Stomach (tissue), 9 donors: ENCODE measurements around the gene PPM1J. TPM values are rescaled to one million over a fixed set of nuclear protein-coding genes. Genes with fewer than 3 reads are reported as not detected.

ENCODE experiments used
- DNase-seq, 2 donors: peaks; one replicate each; pipeline versions ENCODE4 v3.0.0 to v3.0.0-alpha.2; 2013 to 2019
- H3K27ac ChIP-seq, 5 donors: fragments of 200-600 bp in 4 of 5; sonication (generic) in 4 of 5; one replicate each; pipeline ENCODE4 v1.5.1; 2013 to 2019; ENCODE audit warnings: mild to moderate bottlenecking in 1 of 5, moderate library complexity in 1 of 5
- H3K27me3 ChIP-seq, 3 donors: fragments of 200-600 bp; sonication (generic); one replicate each; pipeline ENCODE4 v1.5.1; 2017 to 2019; ENCODE audit warnings: mixed run types in 1 of 3
- H3K36me3 ChIP-seq, 4 donors: fragments of 200-600 bp; sonication (generic); 1 replicate in 3 of 4; 2 replicates in 1 of 4; pipeline ENCODE4 v1.5.1; 2016 to 2019
- H3K4me1 ChIP-seq, 4 donors: fragments of 200-600 bp; sonication (generic); one replicate each; pipeline ENCODE4 v1.5.1; 2016 to 2019
- H3K4me3 ChIP-seq, 4 donors: fragments of 200-600 bp; sonication (generic) in 3 of 4; one replicate each; pipeline ENCODE4 v1.5.1; 2016 to 2019; ENCODE audit warnings: mild to moderate bottlenecking in 1 of 4
- H3K9me3 ChIP-seq, 4 donors: fragments of 200-600 bp; sonication (generic); one replicate each; pipeline ENCODE4 v1.5.1; 2016 to 2019
- CTCF ChIP-seq, 7 experiments: fragments of 450-650 bp in 4 of 7; fragments of 200-600 bp in 3 of 7; sonication (generic) in 3 of 7; IDR thresholded peaks; one replicate each; pipeline ENCODE4 v1.5.1; 2016 to 2019; ENCODE audit warnings: antibody characterized with exemption in 7 of 7, control low read depth in 2 of 7, mild to moderate bottlenecking in 1 of 7
- EP300 ChIP-seq: sonication (generic); formaldehyde crosslinking; IDR thresholded peaks from one replicate; pipeline ENCODE4 v1.6.1; 2017; ENCODE audit warnings: antibody characterized with exemption
- POLR2A ChIP-seq, 4 donors: fragments of 450-650 bp; IDR thresholded peaks; one replicate each; pipeline ENCODE4 v1.6.1; 2016; ENCODE audit warnings: antibody characterized with exemption in 4 of 4, control low read depth in 2 of 4, mild to moderate bottlenecking in 1 of 4, moderate library complexity in 1 of 4
- POLR2AphosphoS5 ChIP-seq, 3 donors: sonication (generic); formaldehyde crosslinking; IDR thresholded peaks; one replicate each; pipeline ENCODE4 v1.6.1; 2016; ENCODE audit warnings: antibody characterized with exemption in 3 of 3
- WGBS, 5 donors: extraction: QIAGEN DNeasy Blood & Tissue Kit in 3 of 5; methylation state at CpG; one replicate each; pipeline versions ENCODE4 v1.1.5 to v1.1.7; 2013 to 2018; 5-methylcytosine and 5-hydroxymethylcytosine counted together
- intact Hi-C: fragments of 100-400 bp; cut with DNase I; formaldehyde crosslinking; loops from one replicate; pipeline ENCODE4 v1.15.1; 2023; ENCODE audit warnings: low total_unique reads
- polyA plus RNA-seq, 3 donors: library from polyadenylated mRNA; stranded (reverse); fragments of 200-250 nt; gene quantifications; one replicate each; pipeline ENCODE4 v1.2.3, GENCODE V29; 2013
- total RNA-seq, 5 donors: library from RNA; depleted of rRNA; stranded (reverse); fragments of >200 nt; gene quantifications; one replicate each; pipeline versions ENCODE4 v1.1.0 to v1.2.3, GENCODE V29; 2014 to 2016
- donor health status: healthy with polysubstance abuse.
- donor health status: Bipolar disorder and iron deficiency.
- donor health status: healthy.

The PPM1J gene
- total and polyA plus RNA-seq, 8 donors = 0.50 to 4.0 (median 1.1) TPM; not detected in 4

DNA sequence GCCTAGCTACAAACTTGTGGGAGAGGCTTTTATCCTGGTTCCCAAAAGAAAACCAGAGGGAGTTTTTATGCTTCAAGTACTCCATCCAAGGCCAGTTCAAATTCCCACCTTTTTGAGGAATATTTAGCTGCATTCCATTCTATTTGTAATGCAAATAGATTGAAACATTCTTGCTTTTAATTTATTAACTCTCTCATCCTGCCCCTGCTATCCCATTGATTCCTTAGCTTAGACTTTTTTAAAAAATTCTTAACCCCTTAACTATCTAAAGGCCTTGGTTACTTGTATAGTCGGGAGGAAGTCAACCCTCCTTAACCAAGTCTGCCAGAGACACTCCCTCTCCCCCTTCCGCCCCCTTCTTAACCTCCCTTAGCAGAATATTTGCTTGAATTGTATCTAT lies 43.1 kb downstream of the PPM1J start:
- Histone ChIP-seq H3K4me3 (no peak overlapping the region), H3K9me3 (no peaks in the 10 kb centered on the region), H3K4me1 (peaks cover 11 to 28% (median 27%) of the 10 kb centered on the region in 4 donors), H3K27me3 (no peaks in the 10 kb centered on the region), H3K36me3 (peaks cover 35 to 52% (median 50%) of the 10 kb centered on the region in 4 donors), H3K27ac (no peak overlapping the region)
- 73 to 81% (median 76%) methylated on average over 2 of the region's 2 CpGs for WGBS, 5 donors
- intact Hi-C loops = no loop called here
- TF ChIP-seq CTCF (IDR thresholded peaks at IDR 0.05) (no peak), EP300 (no peak), POLR2AphosphoS5 (IDR thresholded peaks at IDR 0.05) (no peak), POLR2A (IDR thresholded peaks at IDR 0.05) (no peak)
- no peak for DNase-seq

- intact Hi-C loops = no loop called here
These were observed 48.2 kb downstream of the PPM1J start for GRCh38 chr1:112666946-112667345.

DNA sequence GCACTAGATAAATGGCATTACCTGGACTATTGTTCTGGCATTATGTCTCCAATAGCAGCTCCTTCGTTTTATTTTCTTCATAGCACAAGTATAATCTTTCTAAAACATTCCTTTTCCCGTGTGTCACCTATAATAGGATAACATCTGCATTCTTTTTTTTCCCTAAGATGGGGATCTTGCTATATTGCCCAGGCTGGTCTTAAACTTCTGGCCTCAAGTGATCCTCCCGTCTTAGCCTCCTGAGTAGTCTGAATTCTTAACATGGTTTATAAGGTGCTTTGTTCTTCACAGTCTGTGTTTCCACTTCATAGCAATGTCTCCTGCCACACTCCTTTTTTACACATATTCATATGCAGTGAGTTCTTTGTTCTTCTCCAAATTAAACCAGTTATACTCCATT lies 49.3 kb downstream of the PPM1J start:
- WGBS, 5 donors = 78 to 93% (median 90%) methylated on average over 3 of the region's 3 CpGs
- H3K9me3 ChIP-seq = no peaks in the 10 kb centered on the region
- TF ChIP-seq EP300 (no peak), CTCF (IDR thresholded peaks at IDR 0.05) (no peak), POLR2AphosphoS5 (IDR thresholded peaks at IDR 0.05) (no peak), POLR2A (IDR thresholded peaks at IDR 0.05) (no peak)
- H3K36me3 ChIP-seq = peaks cover 66 to 99% (median 98%) of the 10 kb centered on the region in 4 donors
- H3K4me3 ChIP-seq = no peak overlapping the region
- no peak overlapping the region for H3K27ac ChIP-seq
- intact Hi-C loops = no loop called here
- H3K27me3 ChIP-seq = no peaks in the 10 kb centered on the region
- H3K4me1 ChIP-seq = no peaks in the 10 kb centered on the region
- DNase-seq = no peak

More at GRCh38 chr1:112666946-112667345, 48.2 kb downstream of the PPM1J start:
- no peak for DNase-seq
- 77 to 96% (median 84%) methylated on average over 2 of the region's 2 CpGs for whole genome bisulfite sequencing, 5 donors
- Histone ChIP-seq H3K9me3 (no peaks in the 10 kb centered on the region), H3K4me3 (no peak overlapping the region), H3K4me1 (no peaks in the 10 kb centered on the region), H3K36me3 (peaks cover 65 to 99% (median 98%) of the 10 kb centered on the region in 4 donors), H3K27ac (no peak overlapping the region), H3K27me3 (no peaks in the 10 kb centered on the region)
- no peak for TF ChIP-seq CTCF (IDR thresholded peaks at IDR 0.05)
- no peak for TF ChIP-seq EP300
- TF ChIP-seq POLR2A (IDR thresholded peaks at IDR 0.05) = no peak
- no peak for TF ChIP-seq POLR2AphosphoS5 (IDR thresholded peaks at IDR 0.05)

Other genes with a start within 250 kb of the PPM1J start
- gene WNT2B, start 206.4 kb downstream of the PPM1J start, total RNA-seq = 10 to 100 TPM in 1 of 5 donors, 1 to 10 TPM in 3, not detected in 1; 2.3 to 19.5 (median 6.0) TPM
- 1 to 10 TPM; 1.7 to 2.9 (median 2.4) TPM for gene WNT2B, start 206.4 kb downstream of the PPM1J start, polyA plus RNA-seq
- gene ST7L, start 96.2 kb downstream of the PPM1J start, total RNA-seq = 10 to 100 TPM in 3 of 5 donors, 1 to 10 TPM in 2; 3.5 to 85.7 (median 24.6) TPM
- gene ST7L, start 96.2 kb downstream of the PPM1J start, polyA plus RNA-seq = 10 to 100 TPM in 1 of 3 donors, 1 to 10 TPM in 2; 7.3 to 15.0 (median 7.6) TPM
- 100 to 1,000 TPM in 1 of 5 donors, 10 to 100 TPM in 4; 15.8 to 257 (median 73.2) TPM for gene CAPZA1, start 95.5 kb downstream of the PPM1J start, total RNA-seq
- gene CAPZA1, start 95.5 kb downstream of the PPM1J start, polyA plus RNA-seq = 10 to 100 TPM; 59.4 to 78.2 (median 60.8) TPM
- gene MOV10, start 40.7 kb downstream of the PPM1J start, total RNA-seq = 100 to 1,000 TPM in 1 of 5 donors, 10 to 100 TPM in 4; 25.9 to 137 (median 79.0) TPM
- 10 to 100 TPM; 43.2 to 86.9 (median 54.5) TPM for gene MOV10, start 40.7 kb downstream of the PPM1J start, polyA plus RNA-seq
- gene RHOC, start 8.2 kb downstream of the PPM1J start, total RNA-seq = 100 to 1,000 TPM in 4 of 5 donors, 10 to 100 TPM in 1; 99.8 to 149 (median 113) TPM
- gene RHOC, start 8.2 kb downstream of the PPM1J start, polyA plus RNA-seq = 100 to 1,000 TPM; 159 to 375 (median 244) TPM
- 100 to 1,000 TPM in 1 of 5 donors, 10 to 100 TPM in 4; 12.5 to 127 (median 32.6) TPM for gene SLC16A1, start 240.9 kb upstream of the PPM1J start, total RNA-seq
- gene SLC16A1, start 240.9 kb upstream of the PPM1J start, polyA plus RNA-seq = 1 to 10 TPM; 4.9 to 10.0 (median 7.8) TPM